RWPE2 (cell line): ENCODE data around the gene GFPT1.

Source experiments
- ATAC-seq: fragments of 200-7000 bp; cut with Tn5 transposase; 3 replicates; pipeline ENCODE4 v1.9.1; 2021; ENCODE audit warnings: low read depth
- DNase-seq: peaks from one replicate; pipeline ENCODE4 v3.0.0-alpha.2; 2020; ENCODE audit warnings: low spot score
- H3K27ac ChIP-seq: fragments of 450-650 bp; 2 replicates; pipeline ENCODE4 v1.5.1; 2017; ENCODE audit warnings: mild to moderate bottlenecking; ENCODE audit not compliant: poor library complexity, severe bottlenecking
- H3K27me3 ChIP-seq: fragments of 250-450 bp; sonication (Bioruptor Pico); 2 replicates; pipeline ENCODE4 v1.5.1; 2021; ENCODE audit warnings: mild to moderate bottlenecking, moderate library complexity; ENCODE audit not compliant: insufficient read depth, poor library complexity, severe bottlenecking
- H3K36me3 ChIP-seq: fragments of 250-450 bp; sonication (Bioruptor Pico); 2 replicates; pipeline ENCODE4 v1.5.1; 2020; ENCODE audit warnings: low read depth, mild to moderate bottlenecking, moderate library complexity
- H3K4me1 ChIP-seq: fragments of 250-450 bp; sonication (Bioruptor Pico); 2 replicates; pipeline ENCODE4 v1.5.1; 2021; ENCODE audit warnings: mild to moderate bottlenecking, moderate library complexity; ENCODE audit not compliant: insufficient read depth, poor library complexity, severe bottlenecking
- H3K4me3 ChIP-seq: fragments of 250-450 bp; sonication (Bioruptor Pico); 2 replicates; pipeline ENCODE4 v1.5.1; 2021; ENCODE audit warnings: mild to moderate bottlenecking, moderate library complexity; ENCODE audit not compliant: severe bottlenecking
- H3K9me3 ChIP-seq: fragments of 250-450 bp; sonication (Bioruptor Pico); 2 replicates; pipeline ENCODE4 v1.5.1; 2021; ENCODE audit warnings: mild to moderate bottlenecking, moderate library complexity; ENCODE audit not compliant: severe bottlenecking
- TF ChIP-seq, protein P1 (sequence below): fragments of 450-650 bp; IDR thresholded peaks from one replicate; pipeline ENCODE4 v1.5.1; 2017; ENCODE audit warnings: mild to moderate bottlenecking, moderate library complexity; ENCODE audit not compliant: poor library complexity, severe bottlenecking

GFPT1 gene

DNA sequence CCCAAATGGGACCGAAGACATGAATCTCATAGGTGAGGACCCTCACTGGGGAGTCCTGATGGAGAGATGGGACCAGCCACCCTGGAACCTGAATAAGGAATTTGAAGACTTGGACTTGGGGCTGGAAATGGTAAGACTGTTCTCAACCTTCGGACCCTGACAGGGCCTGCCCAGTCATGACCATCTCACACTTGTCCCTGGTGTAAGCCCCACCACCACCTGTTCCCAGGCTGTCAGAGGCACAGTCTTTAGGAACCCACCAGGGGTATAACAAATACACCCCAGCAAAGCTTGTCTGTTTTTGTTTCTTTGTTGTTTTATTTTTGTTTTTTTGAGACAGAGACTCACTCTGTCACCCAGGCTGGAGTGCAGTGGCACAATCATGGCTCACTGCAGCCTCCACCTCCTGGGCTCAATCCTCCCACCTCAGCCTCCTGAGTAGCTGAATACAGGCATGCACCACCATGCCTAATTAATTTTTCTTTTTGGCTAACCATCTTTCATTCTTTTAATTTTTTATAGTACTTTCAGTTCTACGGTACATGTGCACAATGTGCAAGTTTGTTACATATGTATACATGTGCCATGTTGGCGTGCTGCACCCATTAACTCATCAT lies 106.1 kb downstream of the GFPT1 start:
- no peaks in the 10 kb centered on the region for H3K9me3 ChIP-seq
- H3K4me3 ChIP-seq: no peak overlapping the region
- H3K4me1 ChIP-seq: no peaks in the 10 kb centered on the region
- no peak for DNase-seq
- H3K27me3 ChIP-seq: no peaks in the 10 kb centered on the region
- no peaks in the 10 kb centered on the region for H3K36me3 ChIP-seq
- no peak for ATAC-seq
- TF ChIP-seq, protein P1, sequence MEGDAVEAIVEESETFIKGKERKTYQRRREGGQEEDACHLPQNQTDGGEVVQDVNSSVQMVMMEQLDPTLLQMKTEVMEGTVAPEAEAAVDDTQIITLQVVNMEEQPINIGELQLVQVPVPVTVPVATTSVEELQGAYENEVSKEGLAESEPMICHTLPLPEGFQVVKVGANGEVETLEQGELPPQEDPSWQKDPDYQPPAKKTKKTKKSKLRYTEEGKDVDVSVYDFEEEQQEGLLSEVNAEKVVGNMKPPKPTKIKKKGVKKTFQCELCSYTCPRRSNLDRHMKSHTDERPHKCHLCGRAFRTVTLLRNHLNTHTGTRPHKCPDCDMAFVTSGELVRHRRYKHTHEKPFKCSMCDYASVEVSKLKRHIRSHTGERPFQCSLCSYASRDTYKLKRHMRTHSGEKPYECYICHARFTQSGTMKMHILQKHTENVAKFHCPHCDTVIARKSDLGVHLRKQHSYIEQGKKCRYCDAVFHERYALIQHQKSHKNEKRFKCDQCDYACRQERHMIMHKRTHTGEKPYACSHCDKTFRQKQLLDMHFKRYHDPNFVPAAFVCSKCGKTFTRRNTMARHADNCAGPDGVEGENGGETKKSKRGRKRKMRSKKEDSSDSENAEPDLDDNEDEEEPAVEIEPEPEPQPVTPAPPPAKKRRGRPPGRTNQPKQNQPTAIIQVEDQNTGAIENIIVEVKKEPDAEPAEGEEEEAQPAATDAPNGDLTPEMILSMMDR: no peak
- no peak overlapping the region for H3K27ac ChIP-seq

DNA sequence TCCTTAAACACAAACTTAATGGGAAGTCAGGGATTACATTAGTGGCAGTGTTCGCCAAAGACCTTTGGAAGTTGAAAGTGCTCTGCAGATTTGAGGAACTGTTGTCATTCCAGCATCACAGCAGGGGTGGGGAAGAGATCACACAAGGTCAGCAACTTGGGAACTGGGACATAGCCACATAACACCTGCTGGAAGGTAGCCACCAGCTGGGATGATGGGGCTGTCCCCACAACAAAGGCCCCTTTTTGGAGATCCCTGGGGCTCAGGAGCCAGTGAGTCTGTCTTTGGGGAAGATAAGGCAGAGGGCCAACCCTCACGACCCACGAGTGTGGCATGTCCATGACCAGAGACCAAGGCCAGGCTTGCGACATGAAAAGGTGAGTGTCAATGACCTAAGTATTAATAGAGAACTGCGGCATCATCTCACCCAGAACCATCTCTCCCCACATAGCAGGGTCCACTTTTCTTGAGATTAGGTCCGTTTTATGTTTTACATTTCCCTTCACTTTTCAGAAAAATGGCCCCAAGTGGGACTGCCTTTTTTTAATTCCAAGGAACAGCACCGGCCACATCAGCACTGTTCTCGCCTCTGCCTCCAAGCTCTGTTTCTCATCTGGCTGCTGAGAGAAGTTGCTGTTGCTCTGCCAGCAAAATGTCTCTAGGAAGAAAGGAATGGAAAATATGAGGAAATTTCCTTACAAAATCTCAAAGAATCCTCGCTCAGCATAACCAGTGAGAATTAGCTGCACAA lies 106.9 kb downstream of the GFPT1 start:
- H3K4me3 ChIP-seq: no peak overlapping the region
- H3K4me1 ChIP-seq: no peaks in the 10 kb centered on the region
- DNase-seq (no peak), ATAC-seq (no peak)
- H3K27me3 ChIP-seq: no peaks in the 10 kb centered on the region
- H3K9me3 ChIP-seq: no peaks in the 10 kb centered on the region
- H3K36me3 ChIP-seq: no peaks in the 10 kb centered on the region
- no peak overlapping the region for H3K27ac ChIP-seq
- TF ChIP-seq, protein P1: no peak

DNA sequence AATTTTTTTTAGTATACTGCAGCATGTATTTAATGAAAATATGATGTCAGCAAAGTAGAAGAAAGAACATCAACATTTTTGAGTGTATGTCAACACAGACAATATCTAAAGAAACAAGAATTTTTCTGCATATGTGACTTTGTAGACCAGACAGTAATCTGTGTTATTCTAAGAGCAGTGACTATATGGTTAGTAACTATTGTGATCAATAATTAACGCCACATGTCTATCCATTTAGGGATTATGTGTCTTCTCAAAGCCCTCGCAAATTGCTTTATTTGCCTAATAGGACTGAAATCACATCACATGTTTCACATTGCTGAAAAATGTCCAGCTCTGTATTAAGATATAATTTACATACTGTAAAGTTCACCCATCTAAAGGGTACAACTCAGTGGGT lies 107.8 kb downstream of the GFPT1 start:
- Histone ChIP-seq H3K27ac (no peak overlapping the region), H3K4me3 (no peak overlapping the region), H3K36me3 (no peaks in the 10 kb centered on the region), H3K9me3 (no peaks in the 10 kb centered on the region), H3K4me1 (no peaks in the 10 kb centered on the region), H3K27me3 (no peaks in the 10 kb centered on the region)
- no peak for ATAC-seq
- TF ChIP-seq, protein P1: no peak
- no peak for DNase-seq

DNA sequence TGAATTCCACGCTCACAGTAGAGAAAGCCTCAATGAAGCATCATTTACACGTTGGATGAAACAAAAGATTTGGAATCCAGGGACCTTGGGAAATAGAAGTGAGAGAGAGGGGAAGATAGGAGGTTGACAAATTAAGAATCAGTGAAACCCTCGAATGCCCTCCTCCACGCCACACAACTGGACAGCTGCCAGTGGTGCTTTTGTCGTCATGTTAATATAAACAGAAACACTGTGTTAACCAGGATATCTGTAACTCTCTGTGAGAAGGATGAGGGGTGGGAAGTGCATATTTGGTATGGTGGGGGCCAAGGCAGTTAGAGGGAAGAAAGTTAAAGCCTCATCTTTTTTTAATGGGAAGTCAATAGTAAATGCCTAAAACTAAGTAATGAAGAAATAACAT lies 108.7 kb downstream of the GFPT1 start:
- TF ChIP-seq, protein P1: no peak
- no peaks in the 10 kb centered on the region for H3K36me3 ChIP-seq
- H3K4me1 ChIP-seq: no peaks in the 10 kb centered on the region
- DNase-seq (no peak), ATAC-seq (no peak)
- H3K27me3 ChIP-seq: no peaks in the 10 kb centered on the region
- no peak overlapping the region for H3K4me3 ChIP-seq
- H3K9me3 ChIP-seq: no peaks in the 10 kb centered on the region
- H3K27ac ChIP-seq: no peak overlapping the region

DNA sequence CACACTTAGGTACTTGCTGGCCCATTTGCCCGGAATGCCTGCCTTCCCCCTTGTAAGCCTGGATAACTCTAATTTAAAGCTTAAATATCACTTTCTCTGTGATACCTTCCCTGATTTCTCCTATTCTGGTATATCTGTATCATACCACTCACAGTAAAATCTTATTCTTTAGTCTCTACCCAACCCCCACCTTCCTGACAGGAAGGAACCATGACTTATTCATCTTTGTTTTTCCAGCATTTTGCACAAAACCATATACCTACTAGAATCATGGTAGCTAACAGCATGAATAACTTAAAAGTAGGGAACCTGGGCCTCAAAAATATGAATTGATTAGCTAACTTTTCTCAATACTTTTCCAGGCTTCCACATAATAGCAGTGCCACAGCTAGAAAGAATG lies 111.5 kb downstream of the GFPT1 start:
- Histone ChIP-seq H3K4me3 (no peak overlapping the region), H3K27ac (no peak overlapping the region), H3K36me3 (no peaks in the 10 kb centered on the region), H3K4me1 (no peaks in the 10 kb centered on the region), H3K9me3 (no peaks in the 10 kb centered on the region), H3K27me3 (no peaks in the 10 kb centered on the region)
- TF ChIP-seq, protein P1: no peak
- DNase-seq (no peak), ATAC-seq (no peak)
